Measurements from ENCODE around the gene P2RY13. TPM values are rescaled to one million over a fixed set of nuclear protein-coding genes. Genes with fewer than 3 reads are reported as not detected.

The P2RY13 gene
- total RNA-seq, 1 experiment from 2014 or later: not detected

DNA sequence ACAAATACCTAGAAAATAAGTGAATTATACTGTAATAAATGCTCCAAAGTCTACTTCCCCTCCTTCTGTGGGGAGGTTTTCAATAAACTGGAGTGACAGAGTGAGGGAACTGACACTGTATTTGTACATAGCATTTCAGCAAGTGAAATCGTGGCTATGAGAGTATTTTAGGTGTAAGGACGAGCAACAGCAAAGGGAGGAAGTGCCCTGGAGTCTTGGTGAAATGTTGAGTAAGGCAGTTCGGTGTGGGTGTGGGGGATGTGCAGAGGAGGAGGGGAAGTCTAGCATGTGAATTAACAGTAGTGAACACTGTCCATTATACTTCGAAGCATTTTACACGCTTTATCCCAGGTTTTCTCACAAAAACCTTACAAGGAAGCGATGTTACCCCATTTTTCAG is 18.1 kb upstream of the P2RY13 start:
- ChIA-PET POLR2A (interaction anchor here (1.0 to 1.1 kb wide), 2 partner anchors 8 to 59 kb away, joined by 3 to 4 read pairs; no protein-coding TSS in a partner anchor), CTCF (interaction anchor here (1.0 kb wide), 1 partner anchor 16 kb away, joined by 5 read pairs; no protein-coding TSS in a partner anchor)
- no peak for DNase-seq (ENCODE audit: unreplicated experiment)
- Mint-ChIP-seq H3K27me3 (ENCODE audit: insufficient read depth, unreplicated experiment) (no peaks in the 10 kb centered on the region), H3K36me3 (ENCODE audit: insufficient read depth, unreplicated experiment) (no peaks in the 10 kb centered on the region), H3K4me1 (ENCODE audit: insufficient read depth, unreplicated experiment) (peaks cover 8% of the 10 kb centered on the region), H3K9me3 (ENCODE audit: unreplicated experiment) (no peaks in the 10 kb centered on the region), H3K4me3 (ENCODE audit: unreplicated experiment) (no peak overlapping the region), H3K27ac (ENCODE audit: low read depth, unreplicated experiment) (no peak overlapping the region)
- intact Hi-C loops (cut with micrococcal nuclease): no loop called here
- BruUV-seq (replicated peaks): no TSS peak
- TF ChIP-seq, protein P1, sequence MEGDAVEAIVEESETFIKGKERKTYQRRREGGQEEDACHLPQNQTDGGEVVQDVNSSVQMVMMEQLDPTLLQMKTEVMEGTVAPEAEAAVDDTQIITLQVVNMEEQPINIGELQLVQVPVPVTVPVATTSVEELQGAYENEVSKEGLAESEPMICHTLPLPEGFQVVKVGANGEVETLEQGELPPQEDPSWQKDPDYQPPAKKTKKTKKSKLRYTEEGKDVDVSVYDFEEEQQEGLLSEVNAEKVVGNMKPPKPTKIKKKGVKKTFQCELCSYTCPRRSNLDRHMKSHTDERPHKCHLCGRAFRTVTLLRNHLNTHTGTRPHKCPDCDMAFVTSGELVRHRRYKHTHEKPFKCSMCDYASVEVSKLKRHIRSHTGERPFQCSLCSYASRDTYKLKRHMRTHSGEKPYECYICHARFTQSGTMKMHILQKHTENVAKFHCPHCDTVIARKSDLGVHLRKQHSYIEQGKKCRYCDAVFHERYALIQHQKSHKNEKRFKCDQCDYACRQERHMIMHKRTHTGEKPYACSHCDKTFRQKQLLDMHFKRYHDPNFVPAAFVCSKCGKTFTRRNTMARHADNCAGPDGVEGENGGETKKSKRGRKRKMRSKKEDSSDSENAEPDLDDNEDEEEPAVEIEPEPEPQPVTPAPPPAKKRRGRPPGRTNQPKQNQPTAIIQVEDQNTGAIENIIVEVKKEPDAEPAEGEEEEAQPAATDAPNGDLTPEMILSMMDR (IDR thresholded peaks at IDR 0.05; ENCODE audit: unreplicated experiment): no peak

DNA sequence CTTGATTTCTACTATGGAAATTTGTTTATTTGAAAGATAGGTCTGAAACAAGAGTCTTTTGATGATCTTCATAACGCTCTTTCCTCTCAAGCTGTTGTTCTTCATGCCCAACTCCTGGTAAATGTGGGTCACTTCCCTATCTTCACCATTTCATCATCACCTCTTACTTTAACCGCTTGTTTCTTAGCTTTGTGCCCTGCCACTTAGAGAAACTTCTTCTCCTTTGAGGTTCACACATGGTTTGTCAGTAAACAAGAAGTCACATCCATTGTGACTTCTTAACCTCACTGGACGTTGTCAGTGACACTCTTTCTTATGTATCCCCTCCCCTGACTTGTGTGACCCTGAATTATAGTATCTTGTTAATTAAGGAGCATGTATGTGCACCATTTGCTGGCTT is 16.9 kb upstream of the P2RY13 start:
- Mint-ChIP-seq H3K4me3 (ENCODE audit: unreplicated experiment) (no peak overlapping the region), H3K27me3 (ENCODE audit: insufficient read depth, unreplicated experiment) (no peaks in the 10 kb centered on the region), H3K4me1 (ENCODE audit: insufficient read depth, unreplicated experiment) (peaks cover 8% of the 10 kb centered on the region), H3K9me3 (ENCODE audit: unreplicated experiment) (no peaks in the 10 kb centered on the region), H3K27ac (ENCODE audit: low read depth, unreplicated experiment) (no peak overlapping the region), H3K36me3 (ENCODE audit: insufficient read depth, unreplicated experiment) (no peaks in the 10 kb centered on the region)
- no peak for DNase-seq (ENCODE audit: unreplicated experiment)
- ChIA-PET CTCF (interaction anchor here (1.0 kb wide), 1 partner anchor 18 kb away, joined by 5 read pairs; no protein-coding TSS in a partner anchor), POLR2A (interaction anchor here (0.9 to 1.6 kb wide), 4 partner anchors 12 to 26 kb away, joined by 3 to 5 read pairs (median 4); no protein-coding TSS in a partner anchor)
- intact Hi-C loops (cut with micrococcal nuclease): no loop called here
- no TSS peak for BruUV-seq (replicated peaks)
- TF ChIP-seq, protein P1 (IDR thresholded peaks at IDR 0.05; ENCODE audit: unreplicated experiment): no peak

DNA sequence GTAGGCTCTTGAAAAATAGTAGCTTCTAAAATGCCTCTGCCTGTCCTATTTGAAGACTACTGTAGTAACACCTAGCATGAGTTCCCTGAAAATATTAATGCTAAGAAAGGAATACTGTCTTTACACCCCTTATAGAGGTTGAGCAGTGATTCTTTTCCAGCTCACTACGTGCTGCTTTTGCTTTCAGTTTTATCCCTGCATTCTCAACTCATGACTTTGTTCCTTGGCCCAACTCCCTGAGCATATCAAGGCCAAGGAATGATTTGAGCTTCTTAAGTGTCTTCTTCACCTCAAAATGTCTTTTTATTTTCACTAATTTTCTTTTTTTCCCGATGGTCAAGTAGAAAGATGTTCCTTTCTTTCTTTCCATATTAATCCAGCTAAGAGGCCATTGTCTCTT is 16.5 kb upstream of the P2RY13 start:
- H3K4me3 Mint-ChIP-seq (ENCODE audit: unreplicated experiment): peak overlapping the region; percentile 26
- ChIA-PET POLR2A (interaction anchor here (0.9 to 1.6 kb wide), 5 partner anchors 12 to 39 kb away, joined by 3 to 5 read pairs (median 4); no protein-coding TSS in a partner anchor), CTCF (interaction anchor here (0.5 kb wide), 1 partner anchor 43 kb away, joined by 3 read pairs; no protein-coding TSS in a partner anchor)
- H3K36me3 Mint-ChIP-seq (ENCODE audit: insufficient read depth, unreplicated experiment): no peaks in the 10 kb centered on the region
- DNase-seq (ENCODE audit: unreplicated experiment): peak; percentile 25
- no peaks in the 10 kb centered on the region for H3K9me3 Mint-ChIP-seq (ENCODE audit: unreplicated experiment)
- BruUV-seq (replicated peaks): no TSS peak
- intact Hi-C loops (cut with micrococcal nuclease): no loop called here
- TF ChIP-seq, protein P1 (IDR thresholded peaks at IDR 0.05; ENCODE audit: unreplicated experiment): no peak
- no peak overlapping the region for H3K27ac Mint-ChIP-seq (ENCODE audit: low read depth, unreplicated experiment)
- peaks cover 8% of the 10 kb centered on the region for H3K4me1 Mint-ChIP-seq (ENCODE audit: insufficient read depth, unreplicated experiment)
- no peaks in the 10 kb centered on the region for H3K27me3 Mint-ChIP-seq (ENCODE audit: insufficient read depth, unreplicated experiment)

DNA sequence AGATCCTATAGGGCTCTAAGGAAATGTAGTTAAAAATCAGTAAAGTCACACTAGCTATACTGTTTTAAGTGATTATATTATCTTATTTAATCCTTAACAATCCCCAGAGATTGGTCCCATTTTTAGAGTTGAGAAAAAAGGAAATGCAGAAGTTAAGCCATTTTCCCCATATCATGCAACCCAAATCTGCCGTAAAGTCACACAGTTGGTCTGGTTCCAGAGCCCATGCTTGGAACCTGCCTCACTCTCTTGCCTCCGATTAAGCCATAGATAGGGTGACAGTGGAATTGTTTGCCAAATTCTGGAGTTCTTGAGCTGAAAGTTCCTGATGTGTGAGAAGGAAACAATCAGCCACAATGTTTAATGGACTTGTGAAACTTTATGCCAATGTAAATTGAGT is 2.3 kb upstream of the P2RY13 start:
- TF ChIP-seq, protein P1 (IDR thresholded peaks at IDR 0.05; ENCODE audit: unreplicated experiment): no peak
- BruUV-seq (replicated peaks): no TSS peak
- CTCF ChIA-PET: interaction anchor here (0.5 to 1.9 kb wide), 3 partner anchors 58 to 120 kb away, joined by 3 to 7 read pairs (median 3); no protein-coding TSS in a partner anchor
- no peak overlapping the region for H3K4me3 Mint-ChIP-seq (ENCODE audit: unreplicated experiment)
- no peaks in the 10 kb centered on the region for H3K27me3 Mint-ChIP-seq (ENCODE audit: insufficient read depth, unreplicated experiment)
- H3K9me3 Mint-ChIP-seq (ENCODE audit: unreplicated experiment): no peaks in the 10 kb centered on the region
- H3K27ac Mint-ChIP-seq (ENCODE audit: low read depth, unreplicated experiment): no peak overlapping the region
- intact Hi-C loops (cut with micrococcal nuclease): no loop called here
- H3K36me3 Mint-ChIP-seq (ENCODE audit: insufficient read depth, unreplicated experiment): no peaks in the 10 kb centered on the region
- H3K4me1 Mint-ChIP-seq (ENCODE audit: insufficient read depth, unreplicated experiment): peaks cover 8% of the 10 kb centered on the region
- POLR2A ChIA-PET: interaction anchor here (1.2 kb wide), 1 partner anchor 14 kb away, joined by 3 read pairs; no protein-coding TSS in a partner anchor
- no peak for DNase-seq (ENCODE audit: unreplicated experiment)
